Esophagus mucosa (tissue), 1 donor: ENCODE results near the gene ABCA4. TPM values are rescaled to one million over a fixed set of nuclear protein-coding genes. Genes with fewer than 3 reads are reported as not detected.

Experiments
- ATAC-seq: fragments of 200-7000 bp; cut with Tn5 transposase; one replicate; pipeline ENCODE4 v1.9.1; 2020
- total RNA-seq: library from RNA; stranded (reverse); gene quantifications from one replicate; pipeline ENCODE4 v1.2.4, GENCODE V29; 2023
- donor health status: DM: yes; HTN: yes; CAD: no.

The ABCA4 gene
- total RNA-seq, 1 donor from 2014 or later: 0.08 TPM

DNA sequence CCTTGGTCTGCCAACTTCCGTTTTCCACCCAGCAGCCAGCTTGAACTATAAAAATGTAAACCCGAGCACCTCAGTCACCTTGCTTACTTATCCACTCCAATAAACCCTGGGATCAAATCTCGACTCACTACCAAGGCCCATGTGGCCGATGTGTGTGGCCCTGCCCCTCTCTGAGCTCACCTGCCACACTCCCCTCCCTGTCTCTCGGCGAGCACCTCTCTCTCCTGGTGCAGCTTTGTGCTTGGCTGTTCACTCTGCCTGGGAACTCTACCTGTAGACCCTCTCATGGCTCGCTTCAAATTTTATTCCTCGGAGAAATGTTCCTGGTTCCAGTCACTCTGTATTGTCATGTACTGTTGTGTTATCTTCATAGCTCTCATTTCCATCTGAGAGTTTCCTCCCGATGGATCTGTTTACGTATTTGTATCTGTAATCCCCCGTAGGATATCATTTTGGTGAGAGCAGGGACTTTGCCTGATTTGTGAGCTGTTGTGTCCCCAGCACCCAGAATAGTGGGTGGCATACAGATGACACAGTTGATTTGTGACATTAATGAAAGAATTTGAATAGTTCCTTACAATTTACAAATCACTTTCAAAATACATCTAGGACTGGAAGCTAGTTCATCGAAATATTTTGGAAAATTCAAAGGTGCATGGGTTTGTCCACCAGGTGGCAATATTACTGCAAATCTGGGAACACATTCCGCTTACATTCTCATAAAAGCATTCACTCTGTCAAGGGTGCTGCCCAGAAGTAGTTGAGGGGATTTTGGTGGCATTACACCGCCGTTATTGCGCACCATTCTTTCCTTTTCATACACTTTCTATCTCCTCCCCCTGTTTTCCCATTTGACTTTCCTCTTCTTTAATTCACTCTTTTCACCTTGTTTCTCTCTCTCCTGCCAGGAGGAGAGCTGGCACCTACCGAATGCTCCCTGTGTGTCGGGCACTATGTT lies 95.3 kb downstream of the ABCA4 start:
- ATAC-seq: no peak

DNA sequence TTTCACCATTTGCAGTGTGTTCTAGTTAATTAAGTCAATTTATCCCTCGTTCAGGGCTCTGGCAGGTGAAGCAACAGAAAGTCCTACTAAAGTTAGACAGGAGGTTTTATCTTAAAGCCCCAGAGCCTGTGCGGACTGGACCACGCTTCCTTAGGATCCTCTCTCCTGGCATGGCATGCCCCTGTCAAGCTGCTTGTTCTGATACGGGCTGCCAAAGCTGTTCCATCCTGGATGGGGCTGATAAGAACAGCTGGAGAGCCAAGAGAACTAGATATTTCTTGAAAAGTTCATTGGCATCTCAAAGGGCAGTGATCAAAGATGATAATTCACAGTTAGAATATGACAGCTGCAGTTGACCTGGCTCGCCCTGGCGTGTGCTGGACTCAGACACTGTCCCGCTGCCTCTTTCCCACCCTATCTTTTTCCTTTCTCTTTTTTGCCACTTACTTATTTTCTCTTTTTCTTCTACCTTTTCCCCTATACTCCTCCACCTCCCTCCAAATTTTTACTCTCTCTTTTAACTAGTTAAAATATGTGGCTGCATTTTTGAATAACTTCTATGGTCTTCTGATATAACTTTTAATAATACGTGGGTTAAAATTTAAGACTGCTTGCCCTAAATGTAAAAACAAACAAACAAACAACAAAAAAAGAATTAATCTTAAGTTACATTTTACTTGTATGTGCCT lies 96.7 kb downstream of the ABCA4 start:
- no peak for ATAC-seq

- peak; percentile 72 for ATAC-seq
These were observed 98.3 kb downstream of the ABCA4 start for GRCh38 chr1:94022471-94023189.

DNA sequence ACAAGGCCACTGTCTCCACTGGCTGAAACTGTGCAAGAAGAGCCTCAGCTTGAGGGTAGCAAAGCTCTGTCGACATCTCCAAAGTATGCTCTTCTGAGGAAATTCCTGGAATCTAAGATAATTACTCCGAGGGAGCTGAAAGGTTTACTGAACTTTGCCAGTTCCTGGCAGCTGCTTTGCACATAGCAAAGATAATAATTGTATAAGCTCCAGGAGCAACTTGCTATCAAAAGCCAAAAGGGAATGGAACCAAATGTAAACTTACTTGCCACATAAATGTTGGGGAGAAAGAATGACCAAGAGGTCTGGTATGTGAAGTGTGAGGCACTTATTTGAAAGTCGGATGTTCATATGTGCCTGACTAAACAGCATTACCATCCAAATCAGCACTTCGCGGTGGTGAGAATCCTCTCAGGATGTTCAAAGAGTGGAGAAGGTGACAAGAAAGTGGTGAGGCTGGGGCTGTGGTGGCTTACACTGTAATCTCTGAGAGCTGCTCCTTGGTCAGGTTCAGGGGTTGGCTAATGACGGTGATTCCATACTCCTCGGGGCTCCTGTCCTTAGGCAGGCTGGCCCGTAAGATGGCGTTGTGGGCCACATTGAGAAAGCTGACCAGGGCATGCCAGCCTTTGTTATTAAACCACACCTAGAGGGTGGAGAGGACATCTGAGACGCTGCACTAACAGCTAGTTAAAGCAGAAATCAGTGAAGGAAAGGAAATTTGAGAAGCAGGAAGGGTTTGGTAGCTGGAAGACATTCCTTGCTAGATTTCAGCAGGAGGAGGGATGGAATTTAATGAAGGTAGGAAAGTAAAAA lies 100.0 kb downstream of the ABCA4 start:
- no peak for ATAC-seq

GRCh38 chr1:94019327-94019726 lies 101.6 kb downstream of the ABCA4 start:
- no peak for ATAC-seq

DNA sequence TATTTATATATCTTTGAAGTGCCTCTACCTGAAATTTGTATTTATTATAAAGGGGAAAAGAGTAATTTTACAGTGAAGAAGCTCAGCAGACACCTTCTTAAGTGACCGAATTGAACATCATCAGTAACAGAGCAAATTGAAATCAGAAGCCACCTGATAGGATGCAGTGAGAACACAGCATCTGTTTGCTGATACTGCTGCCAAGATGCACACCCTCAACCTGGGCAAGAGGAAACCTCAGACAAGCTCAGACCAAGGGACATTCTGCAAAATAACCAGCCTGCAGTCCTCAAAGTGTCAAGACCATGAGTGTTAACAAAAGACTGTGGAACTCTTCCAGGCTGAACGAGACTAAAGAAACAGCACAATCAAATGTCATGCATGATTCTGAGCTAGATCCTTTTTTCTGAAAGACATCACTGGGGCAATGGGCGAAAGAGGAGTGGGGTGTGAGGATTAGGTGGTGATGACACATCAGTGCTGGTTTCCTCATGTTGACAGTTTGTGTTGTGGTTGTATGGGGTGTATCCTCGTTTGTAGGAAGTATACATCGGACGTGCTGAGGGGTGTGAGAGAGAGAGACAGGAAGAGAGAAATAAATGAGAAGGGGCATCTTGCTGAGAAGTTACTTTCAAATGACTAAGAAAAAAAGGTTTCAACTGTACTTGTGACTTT lies 103.7 kb downstream of the ABCA4 start:
- ATAC-seq: no peak

- ATAC-seq: no peak
These were observed 105.5 kb downstream of the ABCA4 start for GRCh38 chr1:94015489-94015817.

- no peak for ATAC-seq
These were observed 106.1 kb downstream of the ABCA4 start for GRCh38 chr1:94014635-94015488.

DNA sequence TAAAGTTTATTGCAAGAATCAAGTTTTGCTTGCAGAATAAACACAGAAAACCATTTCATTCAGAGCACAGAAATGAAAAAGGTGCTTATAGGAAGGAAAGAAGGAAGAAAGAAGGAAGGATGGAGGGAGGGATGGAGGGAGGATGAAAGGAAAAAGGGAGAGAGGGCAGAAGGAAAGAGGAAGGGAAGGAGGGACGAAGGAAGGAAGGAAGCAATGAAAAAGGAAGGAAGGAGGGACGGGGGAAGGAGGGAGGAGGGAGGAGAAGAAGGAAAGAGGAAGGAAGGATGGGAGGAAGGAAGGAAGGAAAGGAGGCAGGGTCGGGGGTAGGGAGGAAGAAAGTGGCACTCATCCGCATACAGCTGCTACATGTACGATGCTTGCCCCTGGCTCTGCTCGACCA lies 106.9 kb downstream of the ABCA4 start:
- no peak for ATAC-seq

GRCh38 chr1:94013367-94013878 lies 107.5 kb downstream of the ABCA4 start:
- ATAC-seq: no peak

DNA sequence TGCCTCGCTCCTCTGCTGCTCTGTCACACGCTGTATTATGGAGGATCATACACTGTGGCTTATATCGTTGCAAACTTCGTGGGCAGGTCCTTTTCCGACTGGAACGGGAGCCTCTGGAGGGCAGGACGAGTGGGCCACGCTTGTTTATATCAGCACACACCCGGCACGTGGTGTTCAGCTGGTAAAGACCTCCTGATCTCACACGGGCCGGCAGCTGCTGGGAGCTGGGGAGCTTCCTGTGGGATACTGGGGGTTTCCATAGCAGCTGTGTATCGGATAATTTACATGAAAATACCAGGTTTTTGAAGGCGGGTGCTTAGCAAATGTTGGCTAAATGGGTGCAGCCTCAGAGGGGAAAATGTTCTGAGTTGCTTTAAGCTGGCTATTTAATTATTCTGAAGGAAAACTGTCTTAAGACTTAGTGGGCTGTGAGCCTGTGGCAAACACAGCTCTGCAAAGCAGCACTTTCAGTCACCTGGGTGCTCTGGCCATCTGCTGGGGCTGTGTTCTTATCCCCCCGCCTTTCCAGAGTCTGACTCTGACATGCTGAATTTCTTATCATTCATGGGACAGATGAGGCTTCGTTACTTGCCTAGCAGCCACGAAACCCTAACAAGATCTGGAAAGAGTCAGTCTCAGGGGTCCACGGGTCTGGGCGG lies 108.1 kb downstream of the ABCA4 start:
- no peak for ATAC-seq

DNA sequence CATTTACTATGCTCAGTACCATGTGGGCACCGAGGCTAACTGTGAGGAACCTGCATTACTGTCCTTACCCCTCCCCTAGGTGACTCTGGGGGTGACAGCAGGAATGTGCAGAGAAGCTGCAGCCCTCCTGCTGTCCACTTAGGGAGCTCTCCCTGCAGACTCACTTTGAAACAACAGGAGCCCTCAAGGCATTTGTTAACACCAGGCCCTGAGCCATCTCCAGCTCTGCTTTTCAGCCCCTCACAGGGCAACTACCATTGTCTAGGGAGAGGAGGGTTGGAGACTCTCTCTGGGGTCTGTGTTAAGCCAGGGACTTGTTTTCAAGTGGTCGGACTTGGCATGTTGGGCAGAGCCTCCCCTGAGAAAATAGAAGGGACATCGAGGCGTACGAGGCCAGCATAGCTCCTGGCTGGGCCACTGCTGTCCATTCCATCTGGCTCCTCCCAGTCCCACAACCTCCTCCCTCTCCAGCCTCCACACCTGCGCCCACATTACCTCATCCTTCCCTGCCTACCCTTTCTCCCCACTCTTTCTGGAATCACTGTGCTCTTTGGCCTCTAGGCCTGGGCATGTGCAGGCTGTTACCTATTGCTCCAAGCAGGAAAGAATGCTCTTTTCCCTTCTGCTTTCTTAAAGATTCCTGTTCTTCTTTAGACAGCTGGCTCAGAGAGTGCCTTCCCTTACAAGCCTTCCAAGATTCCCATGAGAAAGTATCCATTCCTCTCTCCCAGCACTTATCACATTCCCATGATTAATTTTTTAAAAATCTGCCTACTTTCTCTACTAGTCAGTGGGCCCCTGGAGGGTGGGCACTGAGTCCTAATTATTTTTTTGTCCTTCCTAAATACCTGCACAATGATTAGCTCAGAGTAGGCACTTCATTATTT lies 109.0 kb downstream of the ABCA4 start:
- no peak for ATAC-seq

GRCh38 chr1:94011129-94011528 lies 109.8 kb downstream of the ABCA4 start:
- ATAC-seq: no peak

GRCh38 chr1:94009304-94009703 lies 111.6 kb downstream of the ABCA4 start:
- no peak for ATAC-seq

DNA sequence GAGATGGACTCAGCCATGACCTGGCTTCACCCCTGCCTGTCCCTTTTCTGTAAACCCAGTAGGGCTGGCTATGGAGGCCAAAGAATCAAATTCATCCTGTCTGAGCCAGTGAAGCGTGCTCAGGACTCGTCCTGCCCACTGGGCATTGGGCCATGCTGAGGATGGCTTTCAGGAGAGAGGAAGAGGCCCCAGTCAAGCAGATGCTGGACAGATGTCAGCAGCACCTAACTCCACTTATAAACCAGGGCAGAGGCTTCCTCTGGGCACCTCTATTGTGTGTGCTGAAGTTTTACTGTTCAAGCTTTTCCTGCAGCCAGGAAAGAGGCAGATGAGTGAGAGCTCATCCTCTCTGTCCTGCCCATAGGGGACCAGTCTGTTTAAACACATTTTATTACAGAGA lies 114.3 kb downstream of the ABCA4 start:
- ATAC-seq: no peak

- ATAC-seq: peak; percentile 29
These were observed 116.0 kb downstream of the ABCA4 start for GRCh38 chr1:94004924-94005323.

- ATAC-seq: no peak
These were observed 118.7 kb downstream of the ABCA4 start for GRCh38 chr1:94002046-94002787.

DNA sequence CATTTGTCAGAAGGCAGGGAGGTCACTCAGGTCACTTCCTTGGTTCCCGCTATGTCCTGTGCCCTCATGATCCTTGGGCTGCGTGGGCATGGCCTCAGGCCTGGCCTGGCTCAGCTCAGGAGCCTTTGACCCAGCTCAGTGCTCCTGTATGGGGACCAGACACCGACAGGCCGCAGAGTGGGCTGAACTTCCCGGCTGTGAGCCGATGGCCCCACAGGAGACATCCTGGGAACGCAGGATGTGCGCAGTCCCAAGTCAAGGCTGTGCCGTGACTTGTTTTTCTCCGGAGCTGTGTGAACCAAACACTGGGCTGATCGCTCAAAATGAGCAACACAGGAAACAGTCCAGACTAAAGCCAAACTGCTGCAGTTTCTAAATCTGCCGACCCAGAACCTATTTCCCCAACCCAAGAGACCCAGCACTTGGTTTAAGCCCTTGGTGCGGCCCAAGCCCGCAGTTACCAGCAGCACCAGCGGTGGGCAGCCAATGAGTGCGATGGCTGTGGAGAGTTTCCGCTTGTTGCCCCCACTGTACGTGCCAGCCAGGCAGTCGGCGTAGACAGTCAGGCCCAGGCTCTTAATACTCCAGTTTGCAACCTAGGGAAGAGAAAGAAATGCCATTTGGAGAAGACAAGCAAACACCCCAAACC lies 119.4 kb downstream of the ABCA4 start:
- ATAC-seq: peak; percentile 17
